T-helper 22 cell (primary cell): ENCODE data around the gene DOC2A.

Source experiments
- DNase-seq: peaks from one replicate; pipeline ENCODE4 v3.0.0-alpha.2; 2020; ENCODE audit warnings: low read depth

Gene DOC2A

GRCh38 chr16:29989111-29989858, 21.5 kb downstream of the DOC2A start:
- DNase-seq = no peak

- DNase-seq = no peak
Observed at GRCh38 chr16:29988346-29989075, 22.3 kb downstream of the DOC2A start.

GRCh38 chr16:29987371-29988085, 23.3 kb downstream of the DOC2A start:
- no peak for DNase-seq

GRCh38 chr16:29986931-29987330, 23.9 kb downstream of the DOC2A start:
- DNase-seq = no peak

- DNase-seq = no peak
Observed at GRCh38 chr16:29986231-29986630, 24.6 kb downstream of the DOC2A start.

- DNase-seq = no peak
Observed at GRCh38 chr16:29985271-29985811, 25.5 kb downstream of the DOC2A start.

GRCh38 chr16:29984764-29985147, 26.1 kb downstream of the DOC2A start:
- DNase-seq = no peak

- no peak for DNase-seq
Observed at GRCh38 chr16:29984137-29984763, 26.6 kb downstream of the DOC2A start.

- DNase-seq = no peak
Observed at GRCh38 chr16:29983420-29984136, 27.2 kb downstream of the DOC2A start.

GRCh38 chr16:29982560-29983419, 28.0 kb downstream of the DOC2A start:
- DNase-seq = no peak

GRCh38 chr16:29978564-29979270, 32.1 kb downstream of the DOC2A start:
- no peak for DNase-seq

GRCh38 chr16:29978081-29978480, 32.7 kb downstream of the DOC2A start:
- DNase-seq = no peak

GRCh38 chr16:29977063-29977825, 33.6 kb downstream of the DOC2A start:
- no peak for DNase-seq

GRCh38 chr16:29975811-29976511, 34.9 kb downstream of the DOC2A start:
- no peak for DNase-seq

GRCh38 chr16:29975134-29975538, 35.7 kb downstream of the DOC2A start:
- DNase-seq = no peak

- DNase-seq = no peak
Observed at GRCh38 chr16:29974291-29975133, 36.3 kb downstream of the DOC2A start.
